Kidney (tissue), 14 donors: ENCODE results near the gene NFATC4. TPM values are rescaled to one million over a fixed set of nuclear protein-coding genes. Genes with fewer than 3 reads are reported as not detected.

Experiments used
- DNase-seq, 5 donors: peaks; one replicate each; pipeline ENCODE4 v3.0.0-alpha.2; 2013 to 2020
- FAIRE-seq: peaks from 2 replicates; lab custom pipeline; 2012; peaks lifted over from hg19 to GRCh38; lab: Jason Lieb, UNC
- H3K27ac ChIP-seq, 2 donors: one replicate each; pipeline ENCODE4 v1.7.0; 2013; ENCODE audit warnings: low read depth in 2 of 2, low read length in 2 of 2, inconsistent platforms in 1 of 2
- H3K27me3 ChIP-seq: one replicate; pipeline ENCODE4 v1.7.1; 2013; ENCODE audit warnings: low read length, inconsistent platforms; ENCODE audit not compliant: control insufficient read depth, insufficient read depth
- H3K36me3 ChIP-seq, 3 donors: one replicate each; pipeline versions ENCODE4 v1.7.0 to v1.7.1; 2013; ENCODE audit warnings: low read length in 3 of 3, control low read depth in 1 of 3, inconsistent platforms in 1 of 3; ENCODE audit not compliant: insufficient read depth in 3 of 3, control insufficient read depth in 2 of 3
- H3K4me1 ChIP-seq, 3 donors: one replicate each; pipeline versions ENCODE4 v1.7.0 to v1.7.1; 2013; ENCODE audit warnings: low read length in 3 of 3, inconsistent platforms in 1 of 3, low read depth in 1 of 3; ENCODE audit not compliant: control insufficient read depth in 2 of 3, insufficient read depth in 2 of 3
- H3K4me3 ChIP-seq, 3 donors: one replicate each; pipeline versions ENCODE4 v1.7.0 to v1.8.1; 2013; ENCODE audit warnings: low read length in 3 of 3, control low read depth in 1 of 3, inconsistent platforms in 1 of 3
- H3K9ac ChIP-seq, 3 donors: one replicate each; pipeline versions ENCODE4 v1.7.0 to v1.7.1; 2013; ENCODE audit warnings: low read length in 3 of 3, control low read depth in 1 of 3, inconsistent platforms in 1 of 3
- H3K9me3 ChIP-seq, 3 donors: one replicate each; pipeline versions ENCODE4 v1.7.0 to v1.7.1; 2013; ENCODE audit warnings: low read length in 3 of 3, control low read depth in 1 of 3, inconsistent platforms in 1 of 3; ENCODE audit not compliant: control insufficient read depth in 2 of 3, insufficient read depth in 1 of 3
- CTCF ChIP-seq: IDR thresholded peaks from 3 replicates; pipeline ENCODE4 v1.5.1; 2012; ENCODE audit warnings: mild to moderate bottlenecking, moderate library complexity, borderline replicate concordance; ENCODE audit not compliant: insufficient read depth; ENCODE audit errors: extremely low read depth
- intact Hi-C: fragments of 100-400 bp; cut with DNase I; formaldehyde crosslinking; loops from one replicate; pipeline ENCODE4 v1.11.1; 2022
- polyA plus RNA-seq: library from polyadenylated mRNA; stranded (reverse); fragments of 350-450 nt; fragmentation: Illumina TruSeq; extraction: RNeasy Lipid Tissue Mini Kit (QIAGEN cat#74804); gene quantifications from one replicate; pipeline ENCODE4 v1.2.3, GENCODE V29; 2014; ENCODE audit warnings: low read depth, low replicate concordance; ENCODE audit not compliant: insufficient read depth
- total RNA-seq: library from RNA; stranded (reverse); fragmentation: NEBNext Ultra II Directional; extraction: Animal tissue kit (Norgen Biotek cat#: 25700); gene quantifications from one replicate; pipeline ENCODE4 v1.2.1, GENCODE V29; 2021
- donor health status: control.
- donor health status: control.
- donor health status: control.
- donor health status: control.
- donor health status: control.
- donor health status: DM: yes; HTN: yes; CAD: no.
- donor health status: Normal renal cell carcinoma (clear cell type).

NFATC4 gene
- total and polyA plus RNA-seq, 2 donors from 2014 or later: 38.9 to 45.3 TPM

DNA sequence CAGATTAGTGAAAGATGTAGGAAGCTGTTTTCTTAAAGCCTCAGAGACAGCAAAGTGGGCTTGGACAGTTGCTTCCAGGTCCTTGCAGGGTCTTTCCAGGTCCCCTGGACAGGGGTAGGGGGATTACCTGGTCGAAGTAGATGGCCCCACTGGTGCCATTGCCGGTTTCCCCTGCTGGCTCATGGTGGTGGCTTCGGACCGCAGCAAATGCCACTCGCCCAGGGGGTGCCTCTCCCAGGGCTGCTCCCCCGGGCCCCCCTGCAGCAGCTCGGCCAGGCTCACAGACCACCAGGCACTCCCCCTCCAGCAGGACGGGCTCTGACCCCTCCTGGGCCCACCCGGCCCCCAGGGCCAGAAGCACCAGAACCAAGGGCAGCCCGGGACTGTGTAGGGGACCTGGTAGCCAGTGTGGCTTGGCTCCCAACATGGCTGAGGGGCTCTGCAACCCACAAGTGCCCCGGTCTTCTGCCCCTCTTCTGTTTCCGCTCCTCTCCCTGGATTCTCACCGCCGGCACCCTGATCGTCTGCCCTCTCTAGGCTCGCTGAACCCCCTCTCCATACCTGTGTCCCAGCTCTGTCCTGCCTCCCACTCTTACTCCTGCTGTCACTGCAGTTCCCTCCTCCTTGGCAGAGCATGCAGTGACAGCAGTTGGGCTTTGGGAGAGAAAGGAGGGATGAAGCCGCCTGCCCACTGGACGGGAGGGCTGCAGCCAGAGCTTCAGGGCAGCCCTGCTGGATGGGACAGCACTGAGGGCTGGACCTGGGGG, 60.8 kb downstream of the NFATC4 start:
- peak overlapping the region in 1 of 2 donors; percentile 98 for H3K27ac ChIP-seq
- intact Hi-C loops: loop anchor here (10.0 kb wide), 1 partner anchor 54 kb away; no protein-coding TSS in a partner anchor
- peaks cover 0 to 30% (median 15%) of the 10 kb centered on the region in 3 donors for H3K4me1 ChIP-seq
- peak overlapping the region in 2 of 3 donors; percentile 66 to 87 for H3K9ac ChIP-seq
- no peaks in the 10 kb centered on the region for H3K27me3 ChIP-seq
- TF ChIP-seq CTCF: no peak
- H3K4me3 ChIP-seq: peak overlapping the region in 1 of 3 donors; percentile 98
- peaks cover 3 to 13% (median 13%) of the 10 kb centered on the region in 3 donors for H3K36me3 ChIP-seq
- peak in 2 of 5 donors; percentile 53 to 64 for DNase-seq
- FAIRE-seq: no peak
- no peaks in the 10 kb centered on the region for H3K9me3 ChIP-seq

Other genes starting within 250 kb of the NFATC4 start
Only the 30 nearest of the 31 such genes appear.
- gene FITM1, start 237.5 kb upstream of the NFATC4 start, total RNA-seq: 1.3 TPM
- gene FITM1, start 237.5 kb upstream of the NFATC4 start, polyA plus RNA-seq: 1.2 TPM
- gene PSME1, start 232.0 kb upstream of the NFATC4 start, total RNA-seq: 244 TPM
- gene PSME1, start 232.0 kb upstream of the NFATC4 start, polyA plus RNA-seq: 333 TPM
- 22.1 TPM for gene EMC9, start 226.6 kb upstream of the NFATC4 start, total RNA-seq
- 62.5 TPM for gene EMC9, start 226.6 kb upstream of the NFATC4 start, polyA plus RNA-seq
- 148 TPM for gene PSME2, start 221.6 kb upstream of the NFATC4 start, total RNA-seq
- 289 TPM for gene PSME2, start 221.6 kb upstream of the NFATC4 start, polyA plus RNA-seq
- 69.0 TPM for gene RNF31, start 220.7 kb upstream of the NFATC4 start, total RNA-seq
- gene RNF31, start 220.7 kb upstream of the NFATC4 start, polyA plus RNA-seq: 64.0 TPM
- gene IRF9, start 206.9 kb upstream of the NFATC4 start, total RNA-seq: 141 TPM
- 88.9 TPM for gene IRF9, start 206.9 kb upstream of the NFATC4 start, polyA plus RNA-seq
- 39.9 TPM for gene REC8, start 196.1 kb upstream of the NFATC4 start, total RNA-seq
- gene REC8, start 196.1 kb upstream of the NFATC4 start, polyA plus RNA-seq: 51.4 TPM
- 49.5 TPM for gene IPO4, start 179.4 kb upstream of the NFATC4 start, total RNA-seq
- 22.2 TPM for gene IPO4, start 179.4 kb upstream of the NFATC4 start, polyA plus RNA-seq
- 83.6 TPM for gene TM9SF1, start 172.7 kb upstream of the NFATC4 start, total RNA-seq
- 41.1 TPM for gene TM9SF1, start 172.7 kb upstream of the NFATC4 start, polyA plus RNA-seq
- gene TSSK4, start 162.5 kb upstream of the NFATC4 start, total RNA-seq: 0.38 TPM
- gene TSSK4, start 162.5 kb upstream of the NFATC4 start, polyA plus RNA-seq: not detected
- gene CHMP4A, start 154.7 kb upstream of the NFATC4 start, total RNA-seq: 65.1 TPM
- 72.2 TPM for gene CHMP4A, start 154.7 kb upstream of the NFATC4 start, polyA plus RNA-seq
- gene MDP1, start 152.1 kb upstream of the NFATC4 start, total RNA-seq: 22.8 TPM
- 55.4 TPM for gene MDP1, start 152.1 kb upstream of the NFATC4 start, polyA plus RNA-seq
- gene NEDD8, start 135.8 kb upstream of the NFATC4 start, total RNA-seq: 145 TPM
- gene NEDD8, start 135.8 kb upstream of the NFATC4 start, polyA plus RNA-seq: 439 TPM
- gene GMPR2, start 135.3 kb upstream of the NFATC4 start, total RNA-seq: 75.0 TPM
- 92.5 TPM for gene GMPR2, start 135.3 kb upstream of the NFATC4 start, polyA plus RNA-seq
- gene TINF2, start 125.6 kb upstream of the NFATC4 start, total RNA-seq: 99.4 TPM
- gene TINF2, start 125.6 kb upstream of the NFATC4 start, polyA plus RNA-seq: 57.0 TPM
- 13.1 TPM for gene TGM1, start 105.0 kb upstream of the NFATC4 start, total RNA-seq
- 4.5 TPM for gene TGM1, start 105.0 kb upstream of the NFATC4 start, polyA plus RNA-seq
- 33.9 TPM for gene RABGGTA, start 96.6 kb upstream of the NFATC4 start, total RNA-seq
- 25.8 TPM for gene RABGGTA, start 96.6 kb upstream of the NFATC4 start, polyA plus RNA-seq
- gene DHRS1, start 68.4 kb upstream of the NFATC4 start, total RNA-seq: 32.7 TPM
- gene DHRS1, start 68.4 kb upstream of the NFATC4 start, polyA plus RNA-seq: 56.7 TPM
- gene NOP9, start 68.3 kb upstream of the NFATC4 start, total RNA-seq: 25.7 TPM
- 8.6 TPM for gene NOP9, start 68.3 kb upstream of the NFATC4 start, polyA plus RNA-seq
- gene CIDEB, start 60.2 kb upstream of the NFATC4 start, total RNA-seq: 22.4 TPM
- 49.7 TPM for gene CIDEB, start 60.2 kb upstream of the NFATC4 start, polyA plus RNA-seq
- gene LTB4R2, start 58.0 kb upstream of the NFATC4 start, total RNA-seq: 9.2 TPM
- 0.67 TPM for gene LTB4R2, start 58.0 kb upstream of the NFATC4 start, polyA plus RNA-seq
- 9.3 TPM for gene LTB4R, start 56.7 kb upstream of the NFATC4 start, total RNA-seq
- gene LTB4R, start 56.7 kb upstream of the NFATC4 start, polyA plus RNA-seq: 4.6 TPM
- gene ADCY4, start 33.1 kb upstream of the NFATC4 start, total RNA-seq: 57.5 TPM
- gene ADCY4, start 33.1 kb upstream of the NFATC4 start, polyA plus RNA-seq: 19.2 TPM
- 19.5 TPM for gene RIPK3, start 28.2 kb upstream of the NFATC4 start, total RNA-seq
- gene RIPK3, start 28.2 kb upstream of the NFATC4 start, polyA plus RNA-seq: 5.1 TPM
- 12.1 TPM for gene NYNRIN, start 30.8 kb downstream of the NFATC4 start, total RNA-seq
- gene NYNRIN, start 30.8 kb downstream of the NFATC4 start, polyA plus RNA-seq: 4.4 TPM
- gene CBLN3, start 61.5 kb downstream of the NFATC4 start, total RNA-seq: 1.3 TPM
- gene CBLN3, start 61.5 kb downstream of the NFATC4 start, polyA plus RNA-seq: 2.6 TPM
- gene KHNYN, start 61.8 kb downstream of the NFATC4 start, total RNA-seq: 53.9 TPM
- 9.7 TPM for gene KHNYN, start 61.8 kb downstream of the NFATC4 start, polyA plus RNA-seq
- 62.3 TPM for gene SDR39U1, start 74.6 kb downstream of the NFATC4 start, total RNA-seq
- gene SDR39U1, start 74.6 kb downstream of the NFATC4 start, polyA plus RNA-seq: 97.8 TPM
- gene CMA1, start 140.1 kb downstream of the NFATC4 start, total RNA-seq: 2.1 TPM
- gene CMA1, start 140.1 kb downstream of the NFATC4 start, polyA plus RNA-seq: not detected
- gene CTSG, start 208.1 kb downstream of the NFATC4 start, total RNA-seq: 11.9 TPM
- gene CTSG, start 208.1 kb downstream of the NFATC4 start, polyA plus RNA-seq: 1.1 TPM